GM18951 (cell line): ENCODE measurements around the gene ABHD14A.

Experiments used
- POLR2A ChIP-seq: IDR thresholded peaks from 4 replicates; pipeline ENCODE4 v1.6.1; 2011; ENCODE audit warnings: mild to moderate bottlenecking; ENCODE audit not compliant: insufficient read length, insufficient read depth; ENCODE audit errors: extremely low read depth
- in situ Hi-C: fragments of 300-500 bp; cut with MboI; formaldehyde crosslinking; loops from one replicate; pipeline ENCODE4 v1.12.0; 2022; ENCODE audit warnings: low sequenced_read_pairs, mixed read lengths, inconsistent platforms; ENCODE audit not compliant: unreplicated experiment

The ABHD14A gene

DNA sequence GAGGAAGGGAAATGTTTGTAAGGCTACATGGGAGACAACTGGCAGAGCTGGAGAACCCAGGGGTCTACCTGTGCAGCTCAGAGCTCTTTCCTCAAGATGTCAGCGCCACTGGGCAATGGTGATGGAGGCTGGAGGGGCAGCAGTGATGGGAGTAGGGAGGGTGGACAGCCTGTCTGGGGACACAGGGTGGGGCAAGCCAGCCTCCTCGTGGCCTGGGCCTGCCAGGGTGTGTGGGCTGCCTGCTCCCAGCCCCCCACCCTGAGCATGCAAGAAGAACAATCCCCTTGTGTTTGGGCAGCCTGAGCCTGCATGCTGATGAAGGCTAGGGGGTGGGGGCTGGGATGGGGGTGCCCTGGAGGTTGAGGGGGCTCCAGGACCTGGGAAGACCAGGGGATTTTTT lies 8.8 kb upstream of the ABHD14A start:
- in situ Hi-C loops: no loop called here
- TF ChIP-seq POLR2A: no peak

DNA sequence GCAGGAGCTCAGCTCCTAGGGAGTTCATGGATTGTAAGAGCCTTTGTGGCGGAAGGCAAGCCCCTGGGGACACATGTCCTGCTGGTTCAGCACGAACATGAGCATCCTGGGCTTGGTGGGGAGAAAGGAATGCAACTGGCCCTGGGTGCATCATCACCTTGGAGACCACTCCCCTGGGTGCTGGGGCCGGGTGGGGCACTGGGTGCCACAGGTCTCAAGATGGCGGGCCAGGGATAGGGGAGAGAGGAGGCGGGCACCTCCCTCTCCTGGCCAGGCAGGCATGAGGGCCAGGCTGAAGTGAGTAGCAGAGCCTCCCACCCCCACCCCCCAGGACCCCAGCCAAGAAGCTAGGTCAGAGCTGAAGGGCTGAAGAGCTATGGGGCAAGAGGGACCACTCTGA lies 8.4 kb upstream of the ABHD14A start:
- no peak for TF ChIP-seq POLR2A
- in situ Hi-C loops: no loop called here

- in situ Hi-C loops: no loop called here
- TF ChIP-seq POLR2A: no peak
These were observed 7.9 kb upstream of the ABHD14A start for GRCh38 chr3:51966922-51967383.

DNA sequence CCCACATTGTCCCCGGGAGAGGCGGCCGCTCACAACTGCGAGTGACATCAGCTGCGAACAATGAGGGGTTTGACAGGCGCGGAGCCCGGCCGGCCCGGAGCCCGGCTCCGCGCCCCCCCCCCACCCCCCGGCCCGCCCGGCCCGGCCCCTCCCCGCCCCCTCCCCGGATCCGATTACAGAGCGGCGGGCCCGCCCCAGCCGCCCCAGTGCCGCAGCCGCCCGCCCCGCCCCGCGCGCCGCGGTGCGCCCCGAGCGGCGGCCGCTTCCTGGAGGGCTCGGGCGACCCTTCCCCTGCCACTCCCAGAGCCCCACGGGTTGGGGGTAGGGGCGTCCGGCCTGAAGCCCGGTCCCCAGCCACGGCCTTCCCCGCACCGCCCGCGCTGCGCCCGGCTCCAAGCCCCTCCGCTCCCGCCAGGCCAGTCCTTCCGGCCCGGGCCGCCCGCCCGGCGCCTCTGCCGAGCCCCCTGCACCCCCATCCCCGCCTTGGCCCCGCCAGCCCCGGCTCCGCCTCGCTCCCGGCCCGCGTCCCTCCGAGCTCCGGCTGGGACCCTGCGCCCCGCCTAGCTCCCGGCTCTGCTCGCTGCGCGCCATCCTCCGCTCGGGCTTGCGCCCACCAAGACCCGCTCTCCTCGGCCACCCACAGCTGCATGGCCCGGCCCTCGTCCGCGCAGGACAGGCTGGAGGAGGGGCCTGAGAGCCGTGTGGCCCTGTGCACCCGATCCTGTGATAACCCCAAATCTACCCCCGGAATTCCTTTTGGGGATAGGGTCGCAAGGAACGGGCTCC lies 7.3 kb upstream of the ABHD14A start, which contains the start of gene PCBP4:
TSS of gene PCBP4 (minus strand) at position 71 of the 786 bp plus-strand sequence. CDS start 6,214 bp downstream, outside the sequence.
- in situ Hi-C loops: no loop called here
- TF ChIP-seq POLR2A: peak; percentile 60

GRCh38 chr3:51968170-51968775 lies 6.6 kb upstream of the ABHD14A start:
- no peak for TF ChIP-seq POLR2A
- in situ Hi-C loops: no loop called here

DNA sequence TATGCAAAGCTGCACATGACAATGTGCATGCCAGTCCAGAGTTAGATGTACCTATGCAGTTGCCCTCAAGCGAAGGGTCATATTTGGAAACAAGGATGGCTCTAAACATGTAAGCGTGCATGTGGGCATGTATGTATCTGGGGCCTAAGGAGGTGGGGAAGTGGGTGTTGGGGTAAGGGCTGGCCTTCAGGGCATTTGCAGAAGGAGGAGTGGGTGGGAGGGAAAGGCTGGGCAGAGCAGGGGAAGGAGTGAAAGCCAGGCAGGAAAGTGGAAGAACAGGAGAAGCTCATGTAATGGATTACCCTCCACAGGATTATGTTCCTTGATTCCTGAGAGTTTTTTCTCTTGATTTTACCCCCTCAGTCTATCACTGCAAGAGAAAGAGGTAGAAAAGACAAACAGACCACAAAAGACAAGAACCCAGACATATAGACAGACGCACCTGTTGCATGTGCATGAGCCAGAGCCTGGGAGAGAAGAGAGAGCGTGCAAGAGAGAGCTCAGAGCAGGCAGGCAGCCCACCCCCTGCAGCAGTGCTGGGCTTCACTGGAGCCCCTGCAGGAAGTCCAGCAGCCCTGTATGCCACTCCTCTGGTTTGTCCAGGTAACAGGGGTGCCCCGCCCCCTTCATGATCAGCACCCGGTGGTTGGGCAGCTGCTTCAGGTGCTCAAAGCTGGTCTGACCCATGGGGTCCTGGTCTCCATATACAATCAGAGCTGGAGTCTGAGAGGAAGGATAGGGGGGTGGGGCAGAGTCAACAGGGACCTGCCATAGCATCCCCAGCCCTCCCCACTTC lies 5.8 kb upstream of the ABHD14A start:
- TF ChIP-seq POLR2A: no peak
- in situ Hi-C loops: no loop called here

- TF ChIP-seq POLR2A: no peak
- in situ Hi-C loops: no loop called here
These were observed 5.0 kb upstream of the ABHD14A start for GRCh38 chr3:51969841-51970240.

DNA sequence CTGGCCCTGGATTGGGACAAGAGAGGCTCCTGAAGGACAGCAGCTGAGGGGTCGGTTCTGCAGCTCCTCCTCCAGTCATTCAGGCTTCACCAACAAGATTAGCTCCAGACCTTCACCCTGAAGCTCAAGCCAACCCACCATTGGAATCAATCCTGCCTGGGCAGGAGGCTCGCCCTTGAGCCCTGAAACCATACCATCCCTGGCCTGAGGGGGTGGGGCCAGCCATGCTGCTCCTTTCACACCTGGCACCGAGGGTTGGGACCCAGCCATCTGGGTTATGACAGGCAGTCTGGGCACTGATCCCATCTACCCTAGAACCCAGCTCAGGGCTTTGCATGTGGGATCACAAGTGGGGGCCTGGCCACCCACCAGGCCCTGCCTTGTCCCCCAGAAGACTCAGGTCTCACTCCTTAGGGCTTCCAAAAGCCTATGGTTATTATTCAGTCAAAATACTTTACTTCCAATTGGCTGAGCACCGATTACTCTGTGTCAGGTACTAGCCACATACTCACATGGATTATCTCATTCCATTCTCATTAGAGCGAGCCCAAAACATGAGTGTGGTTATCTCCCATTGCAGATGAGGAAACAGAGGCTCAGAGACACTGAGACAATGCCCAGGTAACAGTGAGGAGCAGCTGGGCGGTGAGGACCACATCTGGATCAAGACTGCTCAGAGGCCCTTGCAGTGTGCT lies 4.1 kb upstream of the ABHD14A start:
- in situ Hi-C loops: no loop called here
- no peak for TF ChIP-seq POLR2A

DNA sequence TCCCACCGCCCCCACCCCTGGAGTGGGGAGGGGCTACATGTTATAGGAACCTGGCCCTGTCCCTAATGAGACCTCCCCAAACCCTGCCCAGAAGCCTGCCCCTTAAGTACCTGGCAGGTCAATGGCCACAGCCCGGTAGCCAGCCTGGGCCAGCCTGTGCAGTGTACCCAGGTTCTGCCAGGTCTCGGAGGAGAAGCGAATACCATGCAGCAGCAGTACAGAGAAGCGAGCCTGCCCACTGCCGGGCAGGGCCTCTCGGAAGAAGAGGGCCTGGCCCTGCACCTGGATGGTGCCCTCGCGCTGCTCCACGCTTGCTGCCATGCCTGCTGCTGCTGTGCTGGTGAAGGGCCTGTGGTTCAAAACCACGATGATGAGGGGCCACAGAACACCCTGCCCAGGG lies 3.5 kb upstream of the ABHD14A start:
- in situ Hi-C loops: no loop called here
- no peak for TF ChIP-seq POLR2A

GRCh38 chr3:51974277-51974962 lies 444 bp upstream of the ABHD14A start:
- in situ Hi-C loops: no loop called here
- no peak for TF ChIP-seq POLR2A

DNA sequence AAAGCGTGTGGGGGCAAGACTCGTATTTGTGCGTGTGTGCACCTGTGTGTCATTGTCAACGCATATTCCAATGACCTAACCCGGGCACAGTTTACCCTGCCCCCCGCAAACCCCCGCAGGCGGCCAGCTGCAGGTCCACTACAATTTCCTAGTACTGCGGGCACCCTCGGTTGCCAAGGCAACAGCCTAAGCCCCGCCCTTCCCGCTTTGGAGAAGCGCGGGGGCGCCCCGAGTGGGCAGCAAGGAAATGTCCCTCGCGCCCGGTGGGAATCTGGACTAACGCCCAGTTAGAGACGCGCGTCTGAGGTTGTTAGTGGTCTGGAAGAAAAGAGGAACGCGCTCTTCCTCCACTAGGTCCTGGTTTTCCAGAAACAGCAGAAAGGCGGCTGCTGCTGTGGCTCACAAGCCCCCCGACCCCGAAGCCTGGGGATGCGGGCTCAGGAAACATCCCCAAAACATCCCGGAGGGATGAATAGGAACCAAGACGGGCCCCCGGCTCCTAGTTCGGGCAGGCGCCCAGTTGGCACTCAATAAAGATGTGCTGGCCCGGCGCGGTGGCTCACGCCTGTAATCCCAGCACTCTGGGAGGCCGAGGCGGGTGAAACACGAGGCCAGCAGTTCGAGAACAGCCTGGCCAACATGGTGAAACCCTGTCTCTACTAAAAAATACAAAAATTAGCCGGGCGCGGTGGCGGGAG lies 1.1 kb downstream of the ABHD14A start:
- TF ChIP-seq POLR2A: no peak
- in situ Hi-C loops: no loop called here
